ENCODE results near the gene THBS2. TPM values are rescaled to one million over a fixed set of nuclear protein-coding genes. Genes with fewer than 3 reads are reported as not detected.

THBS2 gene
- total and polyA plus RNA-seq, 2 donors (not counting 3 experiments of a cell fraction or from before 2014, with no cell fraction given) = 0.08 TPM; not detected in 1

- POLR2A ChIA-PET = no interaction called here
- TF ChIP-seq EZH2 (IDR thresholded peaks at IDR 0.05; ENCODE audit: borderline replicate concordance, low read depth, low read length, severe bottlenecking) (no peak), GATA2 (IDR thresholded peaks at IDR 0.05; ENCODE audit: insufficient read depth, insufficient read length, low read depth, low read length) (no peak), MAX (IDR thresholded peaks at IDR 0.05; ENCODE audit: insufficient read depth, insufficient read length) (no peak), MYC (IDR thresholded peaks at IDR 0.05; ENCODE audit: low read depth, low read length) (no peak)
- DNase-seq (ENCODE audit: low read depth, low spot score) (no peak), FAIRE-seq (no peak)
- no peaks in the 10 kb centered on the region for H3K79me2 ChIP-seq (ENCODE audit: control insufficient read depth, insufficient read depth, low read length)
- no peaks in the 10 kb centered on the region for H3K27me3 ChIP-seq (ENCODE audit: control insufficient read depth in 2 of 2, insufficient read depth in 2 of 2, low read length in 2 of 2)
- no TSS peak for BruUV-seq (replicated peaks)
- H3K9ac ChIP-seq (replicated peaks; ENCODE audit: extremely low read depth, insufficient read depth, low read length) = no peak overlapping the region
- H3K4me3 ChIP-seq (replicated peaks in 1 of 3; ENCODE audit: insufficient read depth in 1 of 3, low read depth in 1 of 3, low read length in 3 of 3) = no peak overlapping the region
- no peak overlapping the region for H2AFZ ChIP-seq (ENCODE audit: low read depth, low read length)
- intact Hi-C loops (cut with micrococcal nuclease) = no loop called here
- H3K9me1 ChIP-seq (replicated peaks; ENCODE audit: control insufficient read depth, extremely low read depth, insufficient read depth, low read length) = no peaks in the 10 kb centered on the region
- H3K4me2 ChIP-seq (ENCODE audit: insufficient read depth, low read length) = no peak overlapping the region
- H4K20me1 ChIP-seq (replicated peaks; ENCODE audit: control insufficient read depth, extremely low read depth, insufficient read depth, low read length) = no peaks in the 10 kb centered on the region
- H3K4me1 ChIP-seq (ENCODE audit: control insufficient read depth, extremely low read depth, insufficient read depth, low read length) = no peaks in the 10 kb centered on the region
- no peak overlapping the region for H3K27ac ChIP-seq (ENCODE audit: insufficient read depth, low read depth, low read length)
- H3K36me3 ChIP-seq (ENCODE audit: control insufficient read depth in 2 of 2, extremely low read depth in 1 of 2, insufficient read depth in 2 of 2, low read length in 2 of 2) = no peaks in the 10 kb centered on the region
- CTCF ChIA-PET = no interaction called here
- peaks cover 2% of the 10 kb centered on the region for H3K9me3 ChIP-seq (replicated peaks; ENCODE audit: control insufficient read depth, insufficient read depth, low read length)
- dilution Hi-C loops (cut with MboI; ENCODE audit: extremely low pct_ligation_motif_present, low sequenced_read_pairs) = no loop called here
Observed at GRCh38 chr6:169269180-169270076, 15.8 kb upstream of the THBS2 start.

DNA sequence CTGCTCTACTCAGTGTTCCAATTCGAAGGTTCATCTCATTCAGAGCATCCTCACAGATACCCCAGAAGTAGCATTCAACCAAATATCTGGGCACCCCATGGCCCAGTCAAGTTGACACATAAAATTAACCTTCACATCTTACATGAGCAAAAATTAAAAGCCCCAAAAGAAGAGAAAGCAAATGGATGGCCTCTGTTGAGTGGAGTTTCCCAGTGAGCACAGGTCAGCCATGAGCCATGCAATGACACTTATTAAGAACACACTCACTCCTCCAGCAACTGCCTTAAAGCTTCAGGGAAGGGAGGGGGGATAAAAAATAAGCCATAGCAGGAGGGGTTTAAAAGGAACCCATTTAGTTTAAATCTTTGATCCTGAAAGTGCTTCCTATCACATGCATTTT lies 14.6 kb upstream of the THBS2 start:
- no TSS peak for BruUV-seq (replicated peaks)
- H3K9me1 ChIP-seq (replicated peaks; ENCODE audit: control insufficient read depth, extremely low read depth, insufficient read depth, low read length) = no peaks in the 10 kb centered on the region
- H3K79me2 ChIP-seq (ENCODE audit: control insufficient read depth, insufficient read depth, low read length) = no peaks in the 10 kb centered on the region
- intact Hi-C loops (cut with micrococcal nuclease) = no loop called here
- FAIRE-seq (no peak), DNase-seq (ENCODE audit: low read depth, low spot score) (no peak)
- no peak overlapping the region for H3K4me3 ChIP-seq (replicated peaks in 1 of 3; ENCODE audit: insufficient read depth in 1 of 3, low read depth in 1 of 3, low read length in 3 of 3)
- no peaks in the 10 kb centered on the region for H3K4me1 ChIP-seq (ENCODE audit: control insufficient read depth, extremely low read depth, insufficient read depth, low read length)
- no peak overlapping the region for H3K4me2 ChIP-seq (ENCODE audit: insufficient read depth, low read length)
- no peaks in the 10 kb centered on the region for H3K27me3 ChIP-seq (ENCODE audit: control insufficient read depth in 2 of 2, insufficient read depth in 2 of 2, low read length in 2 of 2)
- CTCF ChIA-PET = no interaction called here
- H3K27ac ChIP-seq (ENCODE audit: insufficient read depth, low read depth, low read length) = no peak overlapping the region
- no peak overlapping the region for H3K9ac ChIP-seq (replicated peaks; ENCODE audit: extremely low read depth, insufficient read depth, low read length)
- peaks cover 2% of the 10 kb centered on the region for H3K9me3 ChIP-seq (replicated peaks; ENCODE audit: control insufficient read depth, insufficient read depth, low read length)
- dilution Hi-C loops (cut with MboI; ENCODE audit: extremely low pct_ligation_motif_present, low sequenced_read_pairs) = no loop called here
- POLR2A ChIA-PET = no interaction called here
- TF ChIP-seq GATA2 (IDR thresholded peaks at IDR 0.05; ENCODE audit: insufficient read depth, insufficient read length, low read depth, low read length) = no peak
- no peak for TF ChIP-seq POLR2AphosphoS5 (IDR thresholded peaks at IDR 0.05; ENCODE audit: insufficient read depth, low read depth, low read length)
- TF ChIP-seq MYC (IDR thresholded peaks at IDR 0.05; ENCODE audit: low read depth, low read length) = no peak
- no peak for TF ChIP-seq MAX (IDR thresholded peaks at IDR 0.05; ENCODE audit: insufficient read depth, insufficient read length)
- no peak for TF ChIP-seq FOS (IDR thresholded peaks at IDR 0.05; ENCODE audit: borderline replicate concordance, insufficient read depth, low read length)
- no peak for TF ChIP-seq POLR2A (IDR thresholded peaks at IDR 0.05; ENCODE audit: low read depth, low read length)
- TF ChIP-seq EZH2 (IDR thresholded peaks at IDR 0.05; ENCODE audit: borderline replicate concordance, low read depth, low read length, severe bottlenecking) = no peak
- no peak for TF ChIP-seq JUN (IDR thresholded peaks at IDR 0.05; ENCODE audit: borderline replicate concordance, insufficient read depth, insufficient read length, low read depth)
- TF ChIP-seq CTCF (IDR thresholded peaks at IDR 0.05; ENCODE audit: extremely low read depth in 1 of 2, insufficient read depth in 1 of 2, low read depth in 1 of 2, low read length in 2 of 2) = no peak
- no peaks in the 10 kb centered on the region for H3K36me3 ChIP-seq (ENCODE audit: control insufficient read depth in 2 of 2, extremely low read depth in 1 of 2, insufficient read depth in 2 of 2, low read length in 2 of 2)
- no peak overlapping the region for H2AFZ ChIP-seq (ENCODE audit: low read depth, low read length)
- no peaks in the 10 kb centered on the region for H4K20me1 ChIP-seq (replicated peaks; ENCODE audit: control insufficient read depth, extremely low read depth, insufficient read depth, low read length)
